IMR-90 (cell line): ENCODE measurements around the gene LRRC4C. TPM values are rescaled to one million over a fixed set of nuclear protein-coding genes. Genes with fewer than 3 reads are reported as not detected.

Experiments used
- ATAC-seq: fragments of 200-7000 bp; cut with Tn5 transposase; 2 replicates; pipeline ENCODE4 v1.9.1; 2020; ENCODE audit warnings: low read depth, mild to moderate bottlenecking, moderate library complexity
- BruUV-seq: library from RNA; stranded (reverse); fragments of 400-500 nt; replicated peaks from 2 replicates; lab custom pipeline; 2021; lab: Mats Ljungman, UMichigan
- CTCF ChIA-PET: fragments of 300-600 bp; formaldehyde crosslinking; extraction: SDS; loops from one replicate; lab custom pipeline; 2021; ENCODE audit warnings: antibody characterized with exemption; lab: Yijun Ruan, JAX
- POLR2A ChIA-PET: fragments of 300-600 bp; sonication (Branson Sonifier 250); formaldehyde crosslinking; loops from one replicate; lab custom pipeline; 2022; ENCODE audit warnings: antibody characterized with exemption; ENCODE audit not compliant: unreplicated experiment; lab: Charles Lee
- DNase-seq: peaks from one replicate; pipeline ENCODE4 v3.0.0; 2013
- H2AFZ ChIP-seq: replicated peaks from 2 replicates; pipeline ENCODE3; 2013; ENCODE audit warnings: low read length, mild to moderate bottlenecking; ENCODE audit not compliant: poor library complexity
- H2AK5ac ChIP-seq: 2 replicates; pipeline ENCODE4 v1.6.1; 2013; ENCODE audit warnings: low read depth, low read length, inconsistent platforms
- H2AK9ac ChIP-seq: replicated peaks from 2 replicates; pipeline ENCODE3; 2013; ENCODE audit warnings: mild to moderate bottlenecking, low read depth, low read length, moderate library complexity; ENCODE audit not compliant: poor library complexity
- H2BK120ac ChIP-seq: 2 replicates; pipeline ENCODE4 v1.6.1; 2013; ENCODE audit warnings: low read depth, low read length, inconsistent platforms
- H2BK15ac ChIP-seq: 3 replicates; pipeline ENCODE4 v1.6.1; 2013; ENCODE audit warnings: low read depth, low read length, inconsistent platforms
- H2BK20ac ChIP-seq: 2 replicates; pipeline ENCODE4 v1.6.1; 2013; ENCODE audit warnings: low read depth, mild to moderate bottlenecking, inconsistent platforms, low read length, moderate library complexity
- H2BK5ac ChIP-seq: 2 replicates; pipeline ENCODE4 v1.6.1; 2013; ENCODE audit warnings: mild to moderate bottlenecking, low read depth, low read length, inconsistent platforms; ENCODE audit not compliant: poor library complexity, severe bottlenecking
- H3K14ac ChIP-seq: replicated peaks from 2 replicates; pipeline ENCODE4 v1.6.1; 2013; ENCODE audit warnings: low read depth, low read length, inconsistent platforms
- H3K18ac ChIP-seq: 2 replicates; pipeline ENCODE4 v1.6.1; 2013; ENCODE audit warnings: low read depth, low read length, control low read depth
- H3K23ac ChIP-seq: 2 replicates; pipeline ENCODE4 v1.6.1; 2013; ENCODE audit warnings: low read depth, low read length, inconsistent platforms
- H3K27ac ChIP-seq: 2 replicates; pipeline ENCODE4 v1.5.1; 2013; ENCODE audit warnings: mild to moderate bottlenecking, control low read depth, low read length; ENCODE audit not compliant: insufficient read depth
- H3K27me3 ChIP-seq: 2 replicates; pipeline ENCODE4 v1.6.1; 2013; ENCODE audit warnings: low read length; ENCODE audit not compliant: control insufficient read depth, insufficient read depth
- H3K36me3 ChIP-seq: 2 replicates; pipeline ENCODE4 v1.6.1; 2013; ENCODE audit warnings: low read length, mixed read lengths; ENCODE audit not compliant: control insufficient read depth, insufficient read depth
- H3K4ac ChIP-seq: 2 replicates; pipeline ENCODE4 v1.6.1; 2013; ENCODE audit warnings: low read depth, low read length, inconsistent platforms
- H3K4me1 ChIP-seq: 2 replicates; pipeline ENCODE4 v1.6.1; 2013; ENCODE audit warnings: low read length, mixed read lengths; ENCODE audit not compliant: control insufficient read depth, insufficient read depth
- H3K4me2 ChIP-seq: 2 replicates; pipeline ENCODE4 v1.6.1; 2013; ENCODE audit warnings: low read depth, mild to moderate bottlenecking, control low read depth, low read length, moderate library complexity
- H3K4me3 ChIP-seq: 2 replicates; pipeline ENCODE4 v1.5.1; 2013; ENCODE audit warnings: low read depth, mild to moderate bottlenecking, control low read depth, low read length, moderate library complexity; ENCODE audit not compliant: insufficient read depth
- H3K56ac ChIP-seq: 2 replicates; pipeline ENCODE4 v1.6.1; 2013; ENCODE audit warnings: low read length, inconsistent platforms; ENCODE audit not compliant: insufficient read depth; ENCODE audit errors: extremely low read depth
- H3K79me1 ChIP-seq, 2 experiments: 2 replicates each; pipeline ENCODE4 v1.6.1; 2013; ENCODE audit warnings: low read length in 2 of 2, inconsistent platforms in 1 of 2, low read depth in 1 of 2
- H3K9ac ChIP-seq: 2 replicates; pipeline ENCODE4 v1.6.1; 2013; ENCODE audit warnings: low read depth, low read length, control low read depth
- H3K9me1 ChIP-seq: 2 replicates; pipeline ENCODE4 v1.6.1; 2013; ENCODE audit warnings: low read length, inconsistent platforms; ENCODE audit not compliant: insufficient read depth
- H3K9me3 ChIP-seq: 2 replicates; pipeline ENCODE4 v1.6.1; 2013; ENCODE audit warnings: low read length; ENCODE audit not compliant: control insufficient read depth, insufficient read depth
- H4K20me1 ChIP-seq: 2 replicates; pipeline ENCODE4 v1.6.1; 2013; ENCODE audit warnings: low read length, inconsistent platforms; ENCODE audit not compliant: insufficient read depth
- H4K5ac ChIP-seq: 2 replicates; pipeline ENCODE4 v1.6.1; 2013; ENCODE audit warnings: mild to moderate bottlenecking, low read depth, low read length, control low read depth
- H4K8ac ChIP-seq, 2 experiments: 2 replicates each; pipeline ENCODE4 v1.6.1; 2013; ENCODE audit warnings: low read depth in 2 of 2, low read length in 2 of 2, control low read depth in 1 of 2, inconsistent platforms in 1 of 2
- H4K91ac ChIP-seq: 2 replicates; pipeline ENCODE4 v1.6.1; 2013; ENCODE audit warnings: low read depth, low read length, inconsistent platforms; ENCODE audit not compliant: insufficient read depth
- BHLHE40 ChIP-seq: fragments of 150-350 bp; IDR thresholded peaks from 2 replicates; pipeline ENCODE4 v1.6.1; 2016; ENCODE audit warnings: mild to moderate bottlenecking, low read depth, low read length
- CHD1 ChIP-seq: IDR thresholded peaks from 2 replicates; pipeline ENCODE4 v1.6.1; 2012; ENCODE audit warnings: low read depth, low read length, improper control_type of control experiment
- MAFK ChIP-seq: IDR thresholded peaks from 2 replicates; pipeline ENCODE4 v1.6.1; 2012; ENCODE audit warnings: low read depth, low read length, improper control_type of control experiment
- MAZ ChIP-seq: IDR thresholded peaks from 2 replicates; pipeline ENCODE4 v1.6.1; 2012; ENCODE audit warnings: low read depth, mild to moderate bottlenecking, low read length, improper control_type of control experiment, moderate library complexity, borderline replicate concordance
- dilution Hi-C: fragments of 300-500 bp; cut with HindIII; formaldehyde crosslinking; loops from one replicate; pipeline ENCODE4 v1.14.3; 2018; ENCODE audit warnings: low sequenced_read_pairs; ENCODE audit not compliant: unreplicated experiment
- in situ Hi-C: fragments of 300-500 bp; cut with MboI; formaldehyde crosslinking; loops from 3 replicates; pipeline ENCODE4 v1.14.3; 2019; ENCODE audit warnings: low sequenced_read_pairs, inconsistent platforms, mixed read lengths
- intact Hi-C: fragments of 100-400 bp; cut with micrococcal nuclease; formaldehyde crosslinking; loops from 2 replicates; pipeline ENCODE4 v1.10.0; 2022
- polyA plus RNA-seq, 3 experiments: library from polyadenylated mRNA; depleted of rRNA; stranded (reverse); fragments of >200 nt; gene quantifications; 2 replicates each; pipeline ENCODE4 v1.2.3, GENCODE V29; 2012; ENCODE audit warnings: low replicate concordance in 1 of 3
- total RNA-seq: library from RNA; depleted of rRNA; stranded (reverse); fragments of >200 nt; gene quantifications from 2 replicates; pipeline ENCODE4 v1.2.3, GENCODE V29; 2012

LRRC4C gene
- total and polyA plus RNA-seq, 2 of the 4 experiments (the other 2 are of a cell fraction), result under 0.01 to 0.03 TPM

DNA sequence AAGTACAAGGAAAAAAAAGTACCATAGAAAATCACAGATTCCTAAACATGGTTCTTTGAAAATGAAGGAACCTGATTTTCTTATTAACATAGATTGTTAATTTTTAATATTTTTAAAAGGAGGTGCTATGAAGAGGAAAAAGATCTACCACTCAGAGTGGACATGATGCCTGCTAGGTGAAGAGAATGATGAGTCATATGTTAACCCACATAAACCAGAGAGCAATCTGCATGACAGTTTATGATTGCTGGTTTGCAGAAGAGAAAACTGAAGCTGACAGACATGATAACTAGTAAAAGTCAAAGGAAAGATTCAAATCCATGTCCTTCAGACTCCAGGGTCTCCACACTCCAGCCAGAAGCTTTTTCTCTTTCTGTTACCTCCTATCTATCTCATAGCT, 1231.7 kb downstream of the LRRC4C start:
- H3K56ac ChIP-seq, result no peak overlapping the region
- no peak overlapping the region for H2AK9ac ChIP-seq
- H4K20me1 ChIP-seq, result no peaks in the 10 kb centered on the region
- no peak overlapping the region for H3K18ac ChIP-seq
- dilution Hi-C loops, result no loop called here
- no peak for TF ChIP-seq MAZ
- no peak for TF ChIP-seq BHLHE40
- no peak for TF ChIP-seq CHD1
- no peak for TF ChIP-seq MAFK
- no peak overlapping the region for H4K5ac ChIP-seq
- H2BK15ac ChIP-seq, result no peak overlapping the region
- H2BK120ac ChIP-seq, result no peak overlapping the region
- no peak overlapping the region for H2BK5ac ChIP-seq
- CTCF ChIA-PET, result no interaction called here
- no peak overlapping the region for H2BK20ac ChIP-seq
- no peak overlapping the region for H3K27ac ChIP-seq
- H3K4me1 ChIP-seq, result no peaks in the 10 kb centered on the region
- no peak overlapping the region for H3K4me2 ChIP-seq
- intact Hi-C loops, result no loop called here
- H3K23ac ChIP-seq, result no peak overlapping the region
- H3K14ac ChIP-seq, result no peak overlapping the region
- H4K91ac ChIP-seq, result no peak overlapping the region
- H3K9me3 ChIP-seq, result no peaks in the 10 kb centered on the region
- no peaks in the 10 kb centered on the region for H3K9me1 ChIP-seq
- no peaks in the 10 kb centered on the region for H3K79me1 ChIP-seq
- no peak overlapping the region for H2AFZ ChIP-seq
- in situ Hi-C loops, result no loop called here
- H2AK5ac ChIP-seq, result no peak overlapping the region
- no peak overlapping the region for H3K4ac ChIP-seq
- no peak overlapping the region for H3K9ac ChIP-seq
- no peak overlapping the region for H3K4me3 ChIP-seq
- no peaks in the 10 kb centered on the region for H3K36me3 ChIP-seq
- no peaks in the 10 kb centered on the region for H3K27me3 ChIP-seq
- POLR2A ChIA-PET, result no interaction called here
- no peak overlapping the region for H4K8ac ChIP-seq
- no peak for DNase-seq
- no peak for ATAC-seq
- no TSS peak for BruUV-seq
